SK-N-SH (cell line): ENCODE data around the gene OTOP2.

ENCODE experiments used
- SMC3 ChIP-seq: IDR thresholded peaks from 2 replicates; pipeline ENCODE4 v1.6.1; 2012; ENCODE audit warnings: low read depth, low read length, improper control_type of control experiment
- TF ChIP-seq, protein P1 (sequence below): fragments of 200-600 bp; sonication (generic); IDR thresholded peaks from 2 replicates; pipeline ENCODE4 v1.6.1; 2017; ENCODE audit warnings: antibody characterized with exemption, mild to moderate bottlenecking, moderate library complexity
- TF ChIP-seq, protein P2 (sequence below): IDR thresholded peaks from 2 replicates; pipeline ENCODE4 v1.6.1; 2012; ENCODE audit warnings: mild to moderate bottlenecking, low read depth, low read length, moderate library complexity

DNA sequence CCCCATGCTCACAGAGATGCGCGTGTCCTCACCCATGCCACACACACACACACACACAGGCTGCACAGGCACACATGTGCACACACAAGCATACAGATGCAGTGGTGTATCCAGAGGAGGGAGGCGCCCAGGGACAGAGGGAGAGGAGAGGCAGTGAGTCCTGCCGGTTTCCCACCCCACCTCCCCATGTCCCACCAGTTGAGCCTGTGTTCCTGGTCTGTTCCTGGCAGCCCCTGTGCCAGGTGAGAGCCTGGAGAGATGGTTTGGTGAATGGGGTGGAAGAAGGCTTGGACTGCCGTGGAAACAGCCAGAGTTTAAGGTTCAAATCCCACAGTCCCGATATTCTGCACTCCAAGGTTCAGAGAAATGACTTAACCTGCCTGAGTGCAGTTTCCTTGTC lies 20.4 kb upstream of the OTOP2 start:
- TF ChIP-seq, protein P1, sequence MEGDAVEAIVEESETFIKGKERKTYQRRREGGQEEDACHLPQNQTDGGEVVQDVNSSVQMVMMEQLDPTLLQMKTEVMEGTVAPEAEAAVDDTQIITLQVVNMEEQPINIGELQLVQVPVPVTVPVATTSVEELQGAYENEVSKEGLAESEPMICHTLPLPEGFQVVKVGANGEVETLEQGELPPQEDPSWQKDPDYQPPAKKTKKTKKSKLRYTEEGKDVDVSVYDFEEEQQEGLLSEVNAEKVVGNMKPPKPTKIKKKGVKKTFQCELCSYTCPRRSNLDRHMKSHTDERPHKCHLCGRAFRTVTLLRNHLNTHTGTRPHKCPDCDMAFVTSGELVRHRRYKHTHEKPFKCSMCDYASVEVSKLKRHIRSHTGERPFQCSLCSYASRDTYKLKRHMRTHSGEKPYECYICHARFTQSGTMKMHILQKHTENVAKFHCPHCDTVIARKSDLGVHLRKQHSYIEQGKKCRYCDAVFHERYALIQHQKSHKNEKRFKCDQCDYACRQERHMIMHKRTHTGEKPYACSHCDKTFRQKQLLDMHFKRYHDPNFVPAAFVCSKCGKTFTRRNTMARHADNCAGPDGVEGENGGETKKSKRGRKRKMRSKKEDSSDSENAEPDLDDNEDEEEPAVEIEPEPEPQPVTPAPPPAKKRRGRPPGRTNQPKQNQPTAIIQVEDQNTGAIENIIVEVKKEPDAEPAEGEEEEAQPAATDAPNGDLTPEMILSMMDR, result no peak
- TF ChIP-seq, protein P2, sequence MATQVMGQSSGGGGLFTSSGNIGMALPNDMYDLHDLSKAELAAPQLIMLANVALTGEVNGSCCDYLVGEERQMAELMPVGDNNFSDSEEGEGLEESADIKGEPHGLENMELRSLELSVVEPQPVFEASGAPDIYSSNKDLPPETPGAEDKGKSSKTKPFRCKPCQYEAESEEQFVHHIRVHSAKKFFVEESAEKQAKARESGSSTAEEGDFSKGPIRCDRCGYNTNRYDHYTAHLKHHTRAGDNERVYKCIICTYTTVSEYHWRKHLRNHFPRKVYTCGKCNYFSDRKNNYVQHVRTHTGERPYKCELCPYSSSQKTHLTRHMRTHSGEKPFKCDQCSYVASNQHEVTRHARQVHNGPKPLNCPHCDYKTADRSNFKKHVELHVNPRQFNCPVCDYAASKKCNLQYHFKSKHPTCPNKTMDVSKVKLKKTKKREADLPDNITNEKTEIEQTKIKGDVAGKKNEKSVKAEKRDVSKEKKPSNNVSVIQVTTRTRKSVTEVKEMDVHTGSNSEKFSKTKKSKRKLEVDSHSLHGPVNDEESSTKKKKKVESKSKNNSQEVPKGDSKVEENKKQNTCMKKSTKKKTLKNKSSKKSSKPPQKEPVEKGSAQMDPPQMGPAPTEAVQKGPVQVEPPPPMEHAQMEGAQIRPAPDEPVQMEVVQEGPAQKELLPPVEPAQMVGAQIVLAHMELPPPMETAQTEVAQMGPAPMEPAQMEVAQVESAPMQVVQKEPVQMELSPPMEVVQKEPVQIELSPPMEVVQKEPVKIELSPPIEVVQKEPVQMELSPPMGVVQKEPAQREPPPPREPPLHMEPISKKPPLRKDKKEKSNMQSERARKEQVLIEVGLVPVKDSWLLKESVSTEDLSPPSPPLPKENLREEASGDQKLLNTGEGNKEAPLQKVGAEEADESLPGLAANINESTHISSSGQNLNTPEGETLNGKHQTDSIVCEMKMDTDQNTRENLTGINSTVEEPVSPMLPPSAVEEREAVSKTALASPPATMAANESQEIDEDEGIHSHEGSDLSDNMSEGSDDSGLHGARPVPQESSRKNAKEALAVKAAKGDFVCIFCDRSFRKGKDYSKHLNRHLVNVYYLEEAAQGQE, result no peak
- TF ChIP-seq SMC3, result no peak
